Uterus (tissue), 2 donors: ENCODE measurements around the gene SUSD1.

ENCODE experiments used
- CTCF ChIP-seq, 4 experiments: fragments of 200-600 bp in 2 of 4; fragments of 450-650 bp in 2 of 4; sonication (generic) in 2 of 4; IDR thresholded peaks; one replicate each; pipeline ENCODE4 v1.5.1; 2016 to 2019; ENCODE audit warnings: antibody characterized with exemption in 4 of 4, mild to moderate bottlenecking in 2 of 4, moderate library complexity in 1 of 4
- POLR2A ChIP-seq, 2 donors: fragments of 450-650 bp; IDR thresholded peaks; one replicate each; pipeline ENCODE4 v1.6.1; 2016; ENCODE audit warnings: antibody characterized with exemption in 2 of 2, mild to moderate bottlenecking in 1 of 2, moderate library complexity in 1 of 2

DNA sequence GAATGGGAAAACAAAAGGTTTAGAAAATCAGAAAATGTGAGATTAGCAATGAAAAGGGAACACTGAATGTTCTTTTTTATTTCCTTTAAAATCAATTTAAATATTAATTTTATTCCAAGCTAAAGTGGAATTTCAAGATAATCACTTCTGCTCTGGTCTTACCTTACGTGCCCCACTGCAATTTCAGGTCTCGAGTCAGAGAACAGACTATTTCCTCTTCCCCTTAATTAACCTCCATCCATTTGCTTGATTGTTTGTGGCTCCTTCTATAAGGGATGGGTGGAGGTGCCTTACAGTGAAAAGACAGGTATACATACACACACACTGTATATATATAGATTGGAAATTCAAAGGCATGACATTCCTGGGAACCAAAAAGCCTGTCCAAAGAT lies 137.1 kb downstream of the SUSD1 start:
- TF ChIP-seq CTCF (IDR thresholded peaks at IDR 0.05), result no peak
- no peak for TF ChIP-seq POLR2A (IDR thresholded peaks at IDR 0.05)
